ENCODE measurements around the gene GSTT4.
"Not testable (repeated sequence)": the region's sequence is repeated elsewhere in the genome, so short reads cannot be mapped to it uniquely, and the experiment has no call there.

GSTT4 gene

DNA sequence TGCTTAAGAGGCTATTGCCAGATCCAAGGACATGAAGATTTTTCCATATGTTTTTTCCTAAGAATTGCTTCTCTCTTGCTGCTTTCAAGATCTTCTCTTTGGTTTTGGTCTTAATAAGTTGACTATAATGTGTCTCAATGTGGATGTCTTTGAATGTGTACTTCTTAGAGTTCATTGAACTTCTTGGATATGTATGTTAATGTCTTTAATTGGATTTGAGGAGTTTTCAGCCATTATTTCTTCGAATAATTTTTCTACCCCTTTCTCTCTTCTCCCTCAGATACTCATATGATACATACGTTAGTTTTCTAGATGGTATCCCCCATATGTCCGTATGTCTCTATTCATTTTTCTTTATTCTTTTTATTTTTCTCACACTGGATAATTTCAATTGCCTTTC is 19.1 kb upstream of the GSTT4 start:
- no peak for DNase-seq

DNA sequence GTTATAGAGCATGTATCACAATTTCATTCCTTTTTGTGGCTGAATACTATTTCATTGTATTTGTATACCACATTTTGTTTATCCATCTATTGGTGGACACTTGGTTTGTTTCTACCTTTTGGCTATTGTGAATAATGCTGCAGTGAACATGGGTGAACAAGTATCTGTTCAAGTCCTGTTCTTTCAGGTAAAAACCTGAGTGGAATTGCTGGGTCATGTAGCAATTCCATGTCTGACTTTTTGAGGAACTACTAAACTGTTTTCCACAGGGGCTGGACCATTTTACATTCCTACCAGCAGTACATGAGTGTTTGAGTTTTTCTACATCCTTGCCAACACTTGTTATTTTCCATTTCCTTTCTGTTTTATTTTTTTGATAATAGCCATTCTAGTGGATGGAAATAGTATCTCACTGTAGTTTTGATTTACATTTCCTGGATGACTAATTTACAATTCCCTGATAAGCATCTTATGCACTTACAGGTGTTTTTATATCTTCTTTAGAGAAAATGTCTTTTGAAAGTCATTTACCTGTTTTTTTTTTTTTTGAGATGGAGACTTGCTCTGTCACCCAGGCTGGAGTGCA is 18.0 kb upstream of the GSTT4 start:
- no peak for DNase-seq

DNA sequence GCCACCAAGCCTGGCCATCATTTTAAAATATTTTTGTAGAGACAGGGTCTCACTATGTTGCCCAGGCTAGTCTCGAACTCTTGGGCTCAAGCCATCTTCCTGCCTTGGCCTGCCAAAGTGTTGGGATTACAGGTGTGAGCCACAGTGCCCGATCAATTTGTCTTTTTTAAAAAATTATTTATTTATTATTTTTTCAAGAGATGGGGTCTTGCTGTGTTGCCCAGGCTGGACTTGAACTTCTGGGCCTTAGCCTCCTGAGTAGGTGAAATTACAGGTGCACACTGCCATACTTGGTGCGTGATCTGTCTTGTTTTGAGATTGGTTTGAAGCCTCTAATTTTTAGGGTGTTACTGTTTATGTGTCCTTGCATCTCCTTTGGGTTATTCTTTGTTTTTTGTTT is 16.1 kb upstream of the GSTT4 start:
- DNase-seq, result no peak

DNA sequence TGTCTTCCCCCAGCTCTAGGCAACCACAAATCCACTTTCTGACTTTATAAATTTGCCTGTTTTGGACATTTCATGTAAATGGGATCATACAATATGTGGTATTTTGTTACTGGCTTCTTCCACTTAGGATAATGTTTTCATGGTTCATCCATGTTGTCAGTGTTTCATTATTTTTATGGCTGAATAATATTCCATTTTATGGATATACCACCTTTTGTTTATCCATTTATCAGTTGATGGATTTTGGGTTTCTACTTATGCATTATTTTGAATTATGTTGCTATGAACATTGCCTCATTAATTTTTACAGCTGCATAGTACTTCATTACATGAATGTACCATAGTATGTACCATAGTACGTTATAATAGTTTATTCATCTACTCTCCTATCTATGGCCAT is 10.9 kb upstream of the GSTT4 start:
- DNase-seq, result no peak

DNA sequence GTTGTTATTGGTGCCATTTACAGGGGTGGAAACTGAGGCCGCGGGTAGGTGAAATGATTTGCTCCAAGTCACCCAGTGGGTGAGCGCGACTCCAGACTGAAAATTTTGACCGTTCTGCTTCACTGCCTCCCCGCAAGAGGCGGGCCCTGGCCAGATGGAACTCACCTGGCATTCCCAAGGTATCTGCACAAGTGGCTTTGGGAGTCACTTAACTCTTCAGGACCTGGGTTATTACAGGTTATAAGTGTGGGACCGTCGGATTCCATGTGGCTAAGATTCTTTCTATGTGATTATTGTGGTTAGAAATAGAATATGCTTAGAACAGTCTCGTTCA is 6.4 kb upstream of the GSTT4 start:
- peak in 1 of 2 experiments; percentile 55 for DNase-seq

DNA sequence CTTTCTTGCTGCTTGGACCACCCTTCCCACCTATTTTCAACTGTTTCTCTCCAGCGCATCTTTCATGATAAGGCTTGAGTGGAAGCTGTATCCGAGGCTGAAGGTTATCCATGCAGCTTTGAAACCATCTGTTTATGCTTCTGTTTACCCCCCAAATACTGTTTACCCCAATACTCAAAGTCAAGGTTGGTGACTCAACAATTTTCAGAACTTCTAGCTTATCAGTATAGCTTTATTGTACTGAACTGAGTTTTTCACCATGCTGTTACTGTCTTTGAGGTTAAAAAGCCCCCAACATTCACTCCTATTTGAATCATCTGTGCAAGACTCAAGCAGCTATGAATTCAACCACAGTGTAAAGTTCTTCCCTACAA is 4.8 kb upstream of the GSTT4 start:
- no peak for DNase-seq

DNA sequence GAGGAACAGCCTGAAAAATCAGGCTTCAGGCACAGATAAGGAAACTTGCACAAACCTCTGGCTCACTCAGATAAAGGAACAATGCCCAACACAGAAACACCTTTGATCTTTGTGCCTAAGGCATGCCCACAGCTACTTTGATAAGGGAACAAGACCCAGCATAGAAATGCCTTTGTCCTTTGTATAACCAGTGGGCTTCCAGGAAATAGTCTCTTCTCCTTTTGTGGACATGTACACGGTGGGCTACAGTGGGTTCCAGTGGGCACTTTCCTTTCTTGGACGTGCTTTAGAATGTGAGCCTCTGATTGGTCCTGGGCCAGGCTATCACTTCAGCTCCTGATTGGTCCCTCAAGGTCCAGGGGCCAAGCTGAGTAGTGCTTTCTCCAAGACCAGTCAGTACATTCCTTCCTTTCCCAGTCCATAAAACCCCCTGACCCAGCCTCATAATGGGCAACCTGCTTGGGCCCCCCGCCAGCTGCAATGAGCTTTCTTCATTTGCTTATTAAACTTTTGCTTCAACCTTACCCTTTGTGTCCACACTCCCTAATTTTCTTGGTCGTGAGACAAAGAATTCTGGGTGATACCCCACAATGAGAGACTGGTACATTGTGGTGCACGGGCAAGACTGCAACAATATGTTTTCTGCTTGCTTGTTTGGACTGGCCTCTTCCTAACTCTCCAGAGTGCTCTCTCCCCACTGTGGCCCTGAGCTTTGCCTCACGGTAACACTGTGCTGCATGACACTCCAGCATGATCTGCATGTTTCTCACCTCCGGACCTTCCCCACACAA is 4.2 kb upstream of the GSTT4 start:
- no peak for DNase-seq

DNA sequence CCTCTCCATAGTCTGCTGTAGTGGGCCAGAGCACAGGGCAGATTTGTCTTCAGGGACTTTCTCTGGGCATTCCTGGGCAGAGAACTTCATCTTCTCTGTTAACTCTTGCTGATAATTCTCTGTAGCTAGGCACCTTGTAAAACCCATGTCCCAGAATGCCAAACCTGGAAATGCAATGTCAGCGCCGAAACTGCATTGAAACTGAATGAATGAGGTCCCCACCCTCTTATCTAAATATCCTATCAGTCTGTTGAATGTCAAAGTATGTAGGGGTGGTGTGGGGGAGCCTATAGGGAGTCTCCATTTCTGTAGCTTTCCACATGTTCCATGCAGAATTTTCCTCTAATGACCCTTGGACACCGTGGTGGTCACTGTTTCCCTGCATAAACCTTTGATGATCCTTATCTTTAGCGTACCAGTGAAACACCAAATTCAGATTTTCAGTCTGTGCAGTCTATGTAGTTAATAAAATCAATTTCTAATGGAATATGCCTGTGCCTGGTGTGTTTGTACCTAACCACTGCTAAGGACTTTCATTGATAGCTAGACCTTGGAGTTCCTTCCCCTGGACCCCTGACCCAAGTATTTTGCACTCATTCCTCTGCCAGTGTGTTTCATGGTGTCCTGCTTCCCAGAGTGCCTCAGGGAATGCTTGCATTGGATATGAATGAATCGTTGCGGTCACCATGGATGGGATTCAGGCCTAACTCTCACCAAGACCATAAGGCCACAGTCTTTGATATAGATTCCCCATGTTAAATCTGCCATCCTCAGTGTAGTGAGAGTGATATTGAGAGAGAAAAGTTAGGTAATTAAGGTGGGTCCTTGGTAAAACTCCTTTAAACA is 3.4 kb upstream of the GSTT4 start:
- no peak for DNase-seq

DNA sequence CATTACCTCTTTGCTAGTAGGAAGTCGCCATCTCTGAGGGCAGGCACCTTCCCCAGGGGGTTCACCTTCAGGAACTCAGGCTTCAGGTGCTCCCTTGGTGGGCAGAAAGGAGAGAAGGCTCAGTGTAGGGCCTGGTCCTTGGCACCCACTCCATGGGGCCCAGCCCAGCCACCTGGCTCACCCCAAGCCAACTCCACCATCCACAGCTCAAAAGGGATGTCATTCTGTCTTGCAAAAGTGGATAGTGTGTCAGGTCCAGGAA is 2.7 kb upstream of the GSTT4 start:
- DNase-seq, result no peak

DNA sequence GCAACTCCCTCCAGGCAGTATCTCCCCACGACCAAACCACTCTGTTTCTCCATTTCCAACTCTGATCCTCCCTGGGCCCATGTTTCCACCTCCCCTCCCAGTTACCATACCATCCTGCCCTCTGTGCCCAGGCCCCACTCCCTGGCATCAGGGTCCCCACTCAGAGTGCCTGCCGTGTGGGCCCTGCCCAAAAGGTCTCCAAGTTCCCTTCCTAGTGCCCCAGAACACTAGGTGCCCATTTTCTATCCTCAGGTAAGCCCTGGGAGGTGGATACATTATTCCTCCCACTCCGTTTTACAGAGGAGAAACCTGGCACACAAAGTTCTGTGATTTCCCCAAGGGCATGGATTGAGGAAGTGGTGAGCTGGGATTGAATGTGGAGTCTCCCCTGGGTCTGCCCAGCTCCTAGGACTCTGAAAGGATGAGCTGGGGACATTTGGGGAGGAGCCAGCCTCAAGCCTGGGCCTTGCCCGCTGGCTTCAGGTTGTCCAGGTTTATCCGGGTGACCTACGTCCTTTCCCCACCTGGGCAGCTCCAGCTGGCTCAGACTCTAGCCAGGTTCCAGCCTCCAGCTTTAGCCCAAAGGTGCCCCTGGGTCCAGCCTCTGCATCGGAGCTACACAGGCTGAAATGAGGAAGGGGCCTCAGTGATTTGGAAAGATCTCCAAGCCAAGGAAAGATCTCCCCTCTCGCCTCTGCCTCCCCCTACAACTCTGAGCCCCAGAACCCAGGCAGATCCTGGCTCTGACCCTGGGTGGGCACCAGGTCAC is 2.2 kb upstream of the GSTT4 start:
- no peak for DNase-seq

DNA sequence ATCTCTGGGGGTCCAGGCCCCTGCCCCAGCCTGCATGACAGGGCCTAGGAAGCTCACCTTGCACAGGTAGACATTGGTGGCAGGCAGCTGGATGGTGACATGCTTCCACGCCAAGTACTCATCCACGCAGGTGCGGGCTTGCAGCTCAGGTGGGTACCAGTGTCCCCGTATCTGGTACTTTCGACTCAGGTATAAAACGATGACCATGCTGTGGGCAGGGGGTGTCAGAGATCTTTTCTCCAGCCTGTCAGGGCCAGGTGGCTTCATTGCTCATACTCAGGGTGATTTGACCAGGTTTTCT is 1.6 kb upstream of the GSTT4 start:
- no peak for DNase-seq

DNA sequence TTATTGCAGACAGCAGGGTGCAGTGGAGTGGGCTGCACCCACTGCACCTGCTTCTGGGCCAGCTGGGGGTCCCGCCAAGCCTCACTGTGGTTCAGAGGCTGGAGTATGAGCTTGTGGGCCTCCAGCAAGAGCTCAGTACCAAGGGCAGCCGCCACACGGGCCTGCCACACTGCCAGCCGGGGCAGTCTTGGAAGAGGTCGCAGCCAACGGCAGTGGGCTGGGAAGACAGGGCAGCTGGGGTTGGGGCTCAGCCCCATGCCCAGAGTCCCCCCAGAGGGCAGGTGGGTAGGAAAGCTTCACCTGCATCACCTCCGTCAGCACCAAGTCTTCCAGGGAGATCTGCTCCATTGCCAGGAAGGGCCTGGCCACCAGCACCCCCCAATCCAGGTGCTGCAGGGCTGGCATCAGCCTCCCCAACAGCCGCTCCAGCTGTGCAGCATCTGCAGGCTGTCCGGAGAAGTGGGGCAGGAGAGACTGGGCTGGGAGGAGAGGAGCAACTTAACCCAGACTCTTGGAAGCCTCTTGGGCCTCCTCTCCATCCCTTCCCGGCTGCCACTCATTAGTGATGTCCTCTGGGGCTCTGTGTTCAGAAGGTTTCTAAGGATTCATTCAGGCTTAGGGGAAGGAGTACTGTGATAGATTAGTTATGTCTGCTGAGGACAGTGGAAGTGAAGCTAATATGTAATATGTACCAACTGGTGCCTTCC is 1.1 kb upstream of the GSTT4 start:
- no peak for DNase-seq

DNA sequence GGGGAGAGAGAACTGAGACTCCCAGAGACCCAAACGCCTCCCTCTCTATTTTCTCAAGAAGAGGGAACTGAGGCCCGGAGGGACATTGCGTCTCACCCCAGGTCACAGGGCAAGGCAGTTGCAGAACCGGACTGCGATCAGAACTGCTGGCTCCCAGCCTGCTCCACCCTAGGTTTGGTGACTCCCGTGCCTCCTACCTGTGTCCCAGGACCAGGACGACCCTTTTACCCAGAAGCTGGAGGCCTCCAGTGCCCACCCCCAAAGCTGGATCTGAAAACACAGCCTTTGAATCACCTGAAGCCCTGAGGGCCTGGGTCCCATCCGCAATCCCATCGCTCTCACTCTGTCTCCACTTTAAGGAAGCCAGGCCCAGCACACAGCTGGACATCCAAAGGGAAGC is 1.4 kb downstream of the GSTT4 start:
- DNase-seq, result no peak

DNA sequence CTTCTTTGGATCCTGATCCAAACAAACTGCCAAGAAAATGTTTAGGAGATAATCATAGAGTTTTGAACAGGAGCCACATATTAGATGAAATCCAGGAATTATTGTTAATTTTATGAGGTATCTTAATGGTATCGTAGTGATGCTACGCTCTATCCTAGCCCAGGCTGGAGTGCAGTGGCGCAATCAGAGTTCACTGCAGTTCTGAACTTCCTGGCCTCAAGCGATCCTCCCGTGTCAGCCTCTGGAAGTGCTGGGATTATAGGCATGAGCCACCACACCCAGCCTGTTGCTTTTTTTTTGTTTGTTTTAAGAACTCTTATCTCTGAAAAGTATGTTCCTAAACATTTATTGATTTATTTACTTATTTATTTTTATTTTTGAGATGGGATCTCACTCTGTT is 2.4 kb downstream of the GSTT4 start:
- no peak for DNase-seq

DNA sequence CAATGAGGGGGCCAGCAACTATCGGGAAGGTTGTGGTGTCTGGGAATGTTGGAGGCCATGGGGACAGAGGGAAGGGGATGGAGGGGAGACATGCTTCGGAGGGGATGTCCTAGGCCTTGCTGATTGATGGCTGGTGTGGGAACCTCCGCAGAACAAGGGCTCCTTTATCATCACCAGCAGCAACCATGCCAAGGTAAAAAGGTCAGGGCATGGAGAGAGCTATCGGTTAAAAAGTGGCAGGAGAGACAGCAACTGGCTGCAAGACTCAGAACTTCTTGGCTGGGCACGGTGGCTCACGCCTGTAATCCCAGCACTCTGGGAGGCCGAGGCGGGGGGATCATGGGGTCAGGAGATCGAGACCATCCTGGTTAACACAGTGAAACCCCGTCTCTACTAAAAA is 3.0 kb downstream of the GSTT4 start:
- DNase-seq, result no peak

DNA sequence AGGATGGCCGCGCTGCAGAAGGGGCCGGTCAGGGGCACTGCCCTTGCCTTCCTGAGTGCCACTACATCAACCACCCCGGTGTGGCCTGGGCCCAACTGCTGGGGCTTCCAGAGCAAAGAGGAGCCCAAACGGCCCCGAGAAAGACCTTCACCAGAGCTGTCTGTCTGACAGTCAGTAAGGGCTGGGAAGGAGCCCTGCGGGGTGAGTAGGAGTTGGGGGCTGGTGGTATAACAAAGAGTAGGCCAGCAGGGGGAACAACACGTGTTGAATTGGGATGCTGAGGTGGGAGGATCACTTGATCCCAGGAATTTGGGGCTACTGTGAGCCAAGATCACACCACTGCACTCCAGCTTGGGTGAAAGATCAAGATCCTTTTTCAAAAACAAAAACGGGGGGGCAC is 3.9 kb downstream of the GSTT4 start:
- no peak for DNase-seq

DNA sequence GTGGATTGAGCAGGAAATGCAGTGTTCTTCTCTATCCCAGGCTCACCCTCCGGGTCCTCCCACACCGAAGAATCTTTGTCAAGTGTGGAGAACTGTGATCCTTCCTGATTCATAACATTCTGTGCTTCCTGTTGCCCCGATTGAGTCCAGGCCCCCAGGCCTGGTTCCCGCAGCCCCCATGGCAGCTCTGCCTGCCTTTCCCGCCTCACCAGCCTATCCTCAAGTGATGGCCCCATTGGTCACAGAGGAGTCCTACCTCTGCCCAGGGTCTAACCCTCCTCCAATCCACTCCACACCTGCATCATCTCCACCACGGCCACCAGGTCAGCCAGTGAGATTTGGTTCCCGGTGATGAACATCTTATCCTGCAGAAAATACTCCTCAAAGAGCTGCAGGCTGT is 5.5 kb downstream of the GSTT4 start:
- not testable (repeated sequence) for DNase-seq

DNA sequence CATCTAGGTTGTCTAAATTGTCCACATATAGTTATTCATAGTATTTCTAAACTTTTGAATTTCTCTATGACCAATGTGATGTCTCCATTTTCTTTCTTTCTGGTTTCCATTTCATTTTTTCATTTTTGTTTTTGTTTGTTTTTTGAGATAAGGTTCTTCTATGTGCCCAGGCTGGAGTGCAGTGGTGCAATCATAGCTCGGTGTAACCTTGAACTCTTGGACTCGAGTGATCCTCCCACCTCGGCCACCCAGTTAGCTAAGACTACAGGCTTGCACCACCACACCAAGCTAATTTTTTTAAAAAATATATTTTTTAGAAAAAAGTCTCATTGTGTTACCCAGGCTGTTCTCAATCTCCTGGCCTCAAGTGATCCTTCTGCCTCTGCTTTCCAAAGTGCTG is 8.2 kb downstream of the GSTT4 start:
- DNase-seq, result no peak

DNA sequence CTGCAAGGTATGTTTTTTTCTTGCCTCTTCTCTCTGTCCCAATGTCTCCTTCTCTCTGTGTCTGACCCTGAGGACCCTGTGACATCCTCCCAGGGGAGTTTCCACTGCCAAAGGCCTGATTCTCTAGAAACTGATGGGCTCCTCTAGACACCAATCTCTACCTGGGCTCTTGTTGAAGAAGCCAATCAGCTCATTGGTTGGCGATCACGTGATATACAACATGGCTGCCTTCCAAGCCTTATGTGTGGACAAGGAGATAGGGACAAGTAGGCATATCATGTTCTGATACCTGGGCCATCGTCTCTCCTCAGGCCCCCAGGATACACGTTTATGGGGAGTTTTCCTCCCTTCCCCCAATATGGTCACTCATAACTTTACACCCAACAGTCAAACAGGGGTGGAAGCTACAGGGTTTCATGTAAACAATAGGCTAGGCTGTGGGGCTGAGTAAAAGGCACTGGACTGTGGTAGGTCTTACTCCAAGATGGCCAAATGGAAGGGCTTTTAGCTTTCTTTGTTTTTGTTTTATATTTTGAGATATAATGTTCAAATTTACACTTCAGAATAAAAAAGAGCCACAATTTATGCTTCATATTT is 11.6 kb downstream of the GSTT4 start:
- not testable (repeated sequence) for DNase-seq

DNA sequence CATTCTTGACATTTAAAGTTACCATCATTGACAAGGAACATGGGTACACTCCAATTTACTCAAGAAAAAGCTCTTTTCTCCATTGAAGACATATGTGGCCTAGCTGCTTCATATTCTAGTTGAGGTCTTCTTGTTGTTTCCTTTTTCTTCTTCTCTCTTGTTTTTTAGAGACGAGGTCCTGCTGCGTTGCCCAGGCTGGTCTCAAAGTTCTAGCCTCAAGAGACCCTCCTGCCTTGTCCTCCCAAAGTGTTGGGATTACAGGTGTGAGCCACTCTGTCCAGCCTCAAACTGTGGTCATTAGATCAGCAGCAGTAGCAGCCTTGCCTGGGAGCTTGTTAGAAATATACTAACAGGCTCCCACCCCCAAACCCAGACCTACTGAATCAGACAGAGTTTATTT is 12.2 kb downstream of the GSTT4 start:
- DNase-seq, result not testable (repeated sequence)

DNA sequence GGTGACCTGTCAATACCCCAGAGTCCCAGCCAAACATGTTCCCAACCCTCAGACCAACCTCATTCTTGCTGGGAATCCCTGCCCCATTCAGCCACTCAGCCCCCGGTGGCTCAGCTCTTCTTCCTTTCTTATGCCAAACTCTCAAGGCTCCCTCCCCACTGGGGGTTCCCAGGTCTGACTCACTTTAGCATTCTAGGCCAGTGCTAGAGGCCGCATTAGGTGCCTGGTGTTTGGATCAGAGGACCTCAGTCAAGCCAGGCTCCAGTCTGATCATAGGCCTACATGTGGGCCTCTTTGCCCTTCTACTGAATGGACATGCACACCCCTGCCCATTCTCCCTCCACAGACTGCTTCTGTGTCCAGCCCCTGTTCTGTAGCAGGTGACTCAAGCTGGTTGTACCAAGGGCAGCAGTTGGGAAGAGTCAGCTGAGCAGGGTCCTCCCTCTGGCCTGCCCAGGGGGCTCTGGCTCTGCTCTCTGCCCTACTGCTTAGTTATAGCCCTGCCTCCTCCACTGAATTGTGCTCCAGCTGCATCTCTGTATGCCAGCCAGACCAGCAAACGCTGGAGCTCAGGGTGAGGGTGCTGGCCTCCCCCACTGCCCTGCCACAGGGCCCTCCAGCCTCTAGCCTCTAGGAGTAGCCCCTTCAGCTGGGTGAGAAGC is 15.5 kb downstream of the GSTT4 start:
- not testable (repeated sequence) for DNase-seq

DNA sequence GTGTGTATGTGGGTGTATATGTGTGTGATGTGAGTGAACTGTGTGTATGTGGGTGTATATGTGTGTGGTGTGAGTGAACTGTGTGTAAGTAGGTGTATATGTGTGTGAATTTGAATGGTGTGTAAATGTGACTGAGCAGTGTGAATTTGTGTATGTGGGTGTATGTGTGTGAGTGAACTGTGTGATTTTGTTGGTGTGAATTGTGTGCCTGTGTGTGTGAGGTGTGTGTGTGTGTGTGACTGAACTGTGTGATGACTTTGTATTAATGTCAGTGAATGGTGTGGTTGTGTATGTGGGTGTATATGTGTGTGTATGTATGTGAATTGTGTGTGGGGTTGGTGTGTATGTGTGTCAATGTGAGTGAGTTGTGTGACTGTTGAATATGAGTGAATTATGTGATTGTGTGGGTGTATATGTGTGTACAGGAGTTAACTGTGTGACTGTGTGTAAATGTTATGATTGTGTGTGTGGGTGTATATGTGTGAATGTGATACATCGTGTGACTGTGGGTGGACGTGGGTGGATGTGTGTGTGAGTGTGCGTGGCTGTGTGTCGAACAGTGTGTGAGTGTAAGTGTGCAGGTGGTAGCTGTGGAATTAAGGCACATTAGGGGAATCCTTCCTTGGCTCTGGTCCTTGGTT is 18.6 kb downstream of the GSTT4 start:
- not testable (repeated sequence) for DNase-seq

Measured in NCI-H526 (cell line).